Hepatocyte (in vitro differentiated cells): ENCODE data around the gene SLC30A4.

ENCODE experiments used
- EZH2 ChIP-seq: fragments of 200-600 bp; sonication (generic); IDR thresholded peaks from 2 replicates; pipeline ENCODE4 v1.6.1; 2016; ENCODE audit warnings: antibody characterized with exemption, mild to moderate bottlenecking, borderline replicate concordance
- TF ChIP-seq, protein P1 (sequence below): fragments of 200-600 bp; sonication (generic); IDR thresholded peaks from 2 replicates; pipeline ENCODE4 v1.5.1; 2016; ENCODE audit warnings: antibody characterized with exemption, mild to moderate bottlenecking; ENCODE audit not compliant: poor library complexity

DNA sequence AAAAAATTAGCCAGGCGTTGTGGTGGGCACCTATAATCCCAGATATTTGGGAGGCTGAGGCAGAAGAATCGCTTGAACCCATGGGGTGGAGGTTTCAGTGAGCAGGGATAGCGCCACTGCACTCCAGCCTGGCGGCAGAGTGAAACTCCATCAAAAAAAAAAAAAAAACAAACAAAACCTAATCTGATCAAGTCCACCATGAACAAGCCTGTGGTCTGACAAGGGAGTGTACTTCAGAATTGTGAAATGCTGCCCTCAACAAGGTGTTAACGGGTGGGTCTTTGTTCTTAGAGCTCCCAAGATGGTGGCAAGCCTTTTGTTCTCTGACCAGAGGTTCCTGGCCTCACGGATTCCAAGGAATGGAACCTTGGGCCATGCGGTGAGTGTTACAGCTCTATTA is 24.2 kb upstream of the SLC30A4 start:
- TF ChIP-seq, protein P1, sequence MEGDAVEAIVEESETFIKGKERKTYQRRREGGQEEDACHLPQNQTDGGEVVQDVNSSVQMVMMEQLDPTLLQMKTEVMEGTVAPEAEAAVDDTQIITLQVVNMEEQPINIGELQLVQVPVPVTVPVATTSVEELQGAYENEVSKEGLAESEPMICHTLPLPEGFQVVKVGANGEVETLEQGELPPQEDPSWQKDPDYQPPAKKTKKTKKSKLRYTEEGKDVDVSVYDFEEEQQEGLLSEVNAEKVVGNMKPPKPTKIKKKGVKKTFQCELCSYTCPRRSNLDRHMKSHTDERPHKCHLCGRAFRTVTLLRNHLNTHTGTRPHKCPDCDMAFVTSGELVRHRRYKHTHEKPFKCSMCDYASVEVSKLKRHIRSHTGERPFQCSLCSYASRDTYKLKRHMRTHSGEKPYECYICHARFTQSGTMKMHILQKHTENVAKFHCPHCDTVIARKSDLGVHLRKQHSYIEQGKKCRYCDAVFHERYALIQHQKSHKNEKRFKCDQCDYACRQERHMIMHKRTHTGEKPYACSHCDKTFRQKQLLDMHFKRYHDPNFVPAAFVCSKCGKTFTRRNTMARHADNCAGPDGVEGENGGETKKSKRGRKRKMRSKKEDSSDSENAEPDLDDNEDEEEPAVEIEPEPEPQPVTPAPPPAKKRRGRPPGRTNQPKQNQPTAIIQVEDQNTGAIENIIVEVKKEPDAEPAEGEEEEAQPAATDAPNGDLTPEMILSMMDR: no peak
- TF ChIP-seq EZH2: no peak
